Upper lobe of left lung (tissue), 4 donors: ENCODE results near the gene NACC2.

Experiments
- POLR2A ChIP-seq, 4 donors: fragments of 450-650 bp; IDR thresholded peaks; one replicate each; pipeline ENCODE4 v1.5.1; 2016 to 2017; ENCODE audit warnings: antibody characterized with exemption in 4 of 4, mild to moderate bottlenecking in 2 of 4
- POLR2AphosphoS5 ChIP-seq, 2 donors: sonication (generic); formaldehyde crosslinking; IDR thresholded peaks; one replicate each; pipeline ENCODE4 v1.5.1; 2017; ENCODE audit warnings: antibody characterized with exemption in 2 of 2
- TF ChIP-seq, protein P1 (sequence below), 6 experiments: fragments of 450-650 bp in 4 of 6; fragments of 200-600 bp in 2 of 6; sonication (generic) in 2 of 6; IDR thresholded peaks; one replicate each; pipeline ENCODE4 v1.5.1; 2016 to 2019; ENCODE audit warnings: antibody characterized with exemption in 6 of 6

DNA sequence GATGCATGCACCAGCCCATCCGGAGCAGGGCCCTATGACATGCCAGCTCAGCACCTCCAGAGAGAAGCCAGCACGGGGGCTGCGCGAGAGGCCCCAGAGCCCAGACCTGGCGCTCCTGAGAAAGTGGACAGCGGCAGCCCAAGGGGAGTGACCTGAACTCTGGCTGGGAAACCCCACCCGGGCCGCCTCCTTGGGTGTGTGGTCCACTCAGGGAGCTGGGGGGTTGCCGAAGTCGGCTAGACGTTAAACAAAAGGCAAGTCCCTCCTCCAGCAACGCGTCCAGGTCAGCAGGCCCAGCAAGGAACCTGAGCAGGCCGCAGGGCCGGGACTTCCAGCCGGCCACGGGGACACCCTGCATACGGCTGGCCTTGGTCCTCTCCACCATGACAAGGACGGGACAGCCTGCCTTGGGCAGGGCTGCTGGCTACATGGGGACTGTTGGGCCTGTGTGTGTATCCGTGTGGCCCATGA, 35.7 kb downstream of the NACC2 start:
- TF ChIP-seq, protein P1, sequence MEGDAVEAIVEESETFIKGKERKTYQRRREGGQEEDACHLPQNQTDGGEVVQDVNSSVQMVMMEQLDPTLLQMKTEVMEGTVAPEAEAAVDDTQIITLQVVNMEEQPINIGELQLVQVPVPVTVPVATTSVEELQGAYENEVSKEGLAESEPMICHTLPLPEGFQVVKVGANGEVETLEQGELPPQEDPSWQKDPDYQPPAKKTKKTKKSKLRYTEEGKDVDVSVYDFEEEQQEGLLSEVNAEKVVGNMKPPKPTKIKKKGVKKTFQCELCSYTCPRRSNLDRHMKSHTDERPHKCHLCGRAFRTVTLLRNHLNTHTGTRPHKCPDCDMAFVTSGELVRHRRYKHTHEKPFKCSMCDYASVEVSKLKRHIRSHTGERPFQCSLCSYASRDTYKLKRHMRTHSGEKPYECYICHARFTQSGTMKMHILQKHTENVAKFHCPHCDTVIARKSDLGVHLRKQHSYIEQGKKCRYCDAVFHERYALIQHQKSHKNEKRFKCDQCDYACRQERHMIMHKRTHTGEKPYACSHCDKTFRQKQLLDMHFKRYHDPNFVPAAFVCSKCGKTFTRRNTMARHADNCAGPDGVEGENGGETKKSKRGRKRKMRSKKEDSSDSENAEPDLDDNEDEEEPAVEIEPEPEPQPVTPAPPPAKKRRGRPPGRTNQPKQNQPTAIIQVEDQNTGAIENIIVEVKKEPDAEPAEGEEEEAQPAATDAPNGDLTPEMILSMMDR (IDR thresholded peaks at IDR 0.05): no peak
- TF ChIP-seq POLR2A (IDR thresholded peaks at IDR 0.05): no peak
- TF ChIP-seq POLR2AphosphoS5 (IDR thresholded peaks at IDR 0.05): no peak
